ENCODE results near the gene IFT25.

Gene IFT25

GRCh38 chr1:53956308-53957168, 11.0 kb upstream of the IFT25 start:
- DNase-seq (ENCODE audit: low read depth): no peak

GRCh38 chr1:53954128-53954527, 8.6 kb upstream of the IFT25 start:
- no peak for DNase-seq (ENCODE audit: low read depth)

- DNase-seq (ENCODE audit: low read depth): no peak
Measured at GRCh38 chr1:53951697-53952096, 6.2 kb upstream of the IFT25 start.

- no peak for DNase-seq (ENCODE audit: low read depth)
Measured at GRCh38 chr1:53949023-53949990, 3.8 kb upstream of the IFT25 start.

- no peak for DNase-seq (ENCODE audit: low read depth)
Measured at GRCh38 chr1:53948291-53948690, 2.8 kb upstream of the IFT25 start.

- no peak for DNase-seq (ENCODE audit: low read depth)
Measured at GRCh38 chr1:53947172-53947907, 1.8 kb upstream of the IFT25 start.

GRCh38 chr1:53946252-53947171, 1.0 kb upstream of the IFT25 start, which contains the start of gene LRRC42:
LRRC42 (plus strand) TSS chr1:53946350; CDS start chr1:53952000, 5,650 bp downstream.
- DNase-seq (ENCODE audit: low read depth): no peak

GRCh38 chr1:53945183-53945432, 391 bp downstream of the IFT25 start:
- DNase-seq (ENCODE audit: low read depth): no peak

- DNase-seq (ENCODE audit: low read depth): no peak
Measured at GRCh38 chr1:53944469-53945182, 873 bp downstream of the IFT25 start.

GRCh38 chr1:53943490-53944043, 1.9 kb downstream of the IFT25 start:
- no peak for DNase-seq (ENCODE audit: low read depth)

- no peak for DNase-seq (ENCODE audit: low read depth)
Measured at GRCh38 chr1:53943090-53943489, 2.4 kb downstream of the IFT25 start.

- no peak for DNase-seq (ENCODE audit: low read depth)
Measured at GRCh38 chr1:53942127-53942957, 3.2 kb downstream of the IFT25 start.

GRCh38 chr1:53938136-53938830, 7.2 kb downstream of the IFT25 start:
- DNase-seq (ENCODE audit: low read depth): no peak

GRCh38 chr1:53936430-53936829, 9.1 kb downstream of the IFT25 start:
- DNase-seq (ENCODE audit: low read depth): no peak

GRCh38 chr1:53934170-53934765, 11.2 kb downstream of the IFT25 start:
- DNase-seq (ENCODE audit: low read depth): no peak

- DNase-seq (ENCODE audit: low read depth): no peak
Measured at GRCh38 chr1:53931523-53931922, 14.0 kb downstream of the IFT25 start.

- no peak for DNase-seq (ENCODE audit: low read depth)
Measured at GRCh38 chr1:53930932-53931331, 14.6 kb downstream of the IFT25 start.

Measured in T follicular helper cell (primary cell).